CD4-positive, alpha-beta T cell (primary cell): Measurements from ENCODE around the gene TANK. TPM values are rescaled to one million over a fixed set of nuclear protein-coding genes. Genes with fewer than 3 reads are reported as not detected.
A peak's percentile ranks its signal among the peaks of the same experiment; 100 is the strongest.

Experiments
- ATAC-seq: fragments of 200-7000 bp; cut with Tn5 transposase; one replicate; pipeline ENCODE4 v1.10.0; 2022; ENCODE audit warnings: mild to moderate bottlenecking; ENCODE audit not compliant: poor library complexity
- CTCF ChIA-PET: fragments of 350-600 bp; sonication (Branson Sonifier 250); formaldehyde crosslinking; loops from one replicate; lab custom pipeline; 2021; ENCODE audit warnings: antibody characterized with exemption, inconsistent platforms; lab: Charles Lee
- POLR2A ChIA-PET: fragments of 350-600 bp; sonication (Branson Sonifier 250); formaldehyde crosslinking; loops from one replicate; lab custom pipeline; 2021; ENCODE audit warnings: antibody characterized with exemption, inconsistent platforms; lab: Charles Lee
- DNase-seq, 14 experiments: peaks; one replicate each; pipeline ENCODE4 v3.0.0-alpha.2; 2013 to 2020; ENCODE audit warnings: mixed read lengths in 2 of 14
- H3K27ac ChIP-seq, 2 donors: one replicate each; pipeline versions ENCODE4 v1.5.1 to v1.7.0; 2013; ENCODE audit warnings: low read length in 2 of 2, low read depth in 1 of 2, mild to moderate bottlenecking in 1 of 2
- H3K27me3 ChIP-seq, 2 experiments: 1 replicate in 1 of 2; 2 replicates in 1 of 2; pipeline versions ENCODE4 v1.6.1 to v1.7.0; 2013; ENCODE audit warnings: low read length in 2 of 2, control low read depth in 1 of 2, mild to moderate bottlenecking in 1 of 2, moderate library complexity in 1 of 2; ENCODE audit not compliant: insufficient read depth in 2 of 2, control insufficient read depth in 1 of 2
- H3K36me3 ChIP-seq: one replicate; pipeline ENCODE4 v1.6.1; 2013; ENCODE audit warnings: low read length, control low read depth; ENCODE audit not compliant: insufficient read depth
- H3K4me1 ChIP-seq: one replicate; pipeline ENCODE4 v1.6.1; 2013; ENCODE audit warnings: low read length, control low read depth; ENCODE audit not compliant: insufficient read depth
- H3K4me3 ChIP-seq: one replicate; pipeline ENCODE4 v1.5.1; 2013; ENCODE audit warnings: mild to moderate bottlenecking, low read length, moderate library complexity
- H3K9me3 ChIP-seq, 2 experiments: 1 replicate in 1 of 2; 2 replicates in 1 of 2; pipeline versions ENCODE4 v1.6.1 to v1.7.0; 2013; ENCODE audit warnings: low read length in 2 of 2, mild to moderate bottlenecking in 2 of 2, control low read depth in 1 of 2, moderate library complexity in 1 of 2; ENCODE audit not compliant: control insufficient read depth in 1 of 2, insufficient read depth in 1 of 2
- H3K27ac Mint-ChIP-seq: one replicate; pipeline ENCODE4 v1.8.0; 2020; ENCODE audit warnings: mixed read lengths
- H3K27me3 Mint-ChIP-seq: one replicate; pipeline ENCODE4 v1.8.0; 2021; ENCODE audit warnings: mixed read lengths
- H3K36me3 Mint-ChIP-seq: one replicate; pipeline ENCODE4 v1.8.0; 2021; ENCODE audit warnings: low read depth, mixed read lengths
- H3K4me1 Mint-ChIP-seq: one replicate; pipeline ENCODE4 v1.8.0; 2021; ENCODE audit warnings: low read depth, mixed read lengths
- H3K4me3 Mint-ChIP-seq: one replicate; pipeline ENCODE4 v1.8.0; 2020; ENCODE audit warnings: mild to moderate bottlenecking, mixed read lengths
- H3K9me3 Mint-ChIP-seq: one replicate; pipeline ENCODE4 v1.8.0; 2020; ENCODE audit warnings: mixed read lengths
- intact Hi-C, 2 experiments: fragments of 100-400 bp; cut with DNase I in 1 of 2; cut with micrococcal nuclease in 1 of 2; formaldehyde crosslinking; loops; one replicate each; pipeline versions ENCODE4 v1.15.1 to v1.9.0; 2023 to 2025; cut with DNase I, micrococcal nuclease
- total RNA-seq, 174 experiments: library from RNA in 2 of 174; stranded (reverse) in 2 of 174; gene quantifications; one replicate each; pipeline ENCODE4 v1.2.3 and lab custom pipeline; 2021 to 2026
- TF ChIP-seq, protein P1 (sequence below): fragments of 200-600 bp; IDR thresholded peaks from one replicate; pipeline ENCODE4 v1.8.0; 2022; ENCODE audit warnings: antibody characterized with exemption, mild to moderate bottlenecking

TANK gene
- total RNA-seq, 2 experiments from 2014 or later = 66.3 to 71.7 TPM

DNA sequence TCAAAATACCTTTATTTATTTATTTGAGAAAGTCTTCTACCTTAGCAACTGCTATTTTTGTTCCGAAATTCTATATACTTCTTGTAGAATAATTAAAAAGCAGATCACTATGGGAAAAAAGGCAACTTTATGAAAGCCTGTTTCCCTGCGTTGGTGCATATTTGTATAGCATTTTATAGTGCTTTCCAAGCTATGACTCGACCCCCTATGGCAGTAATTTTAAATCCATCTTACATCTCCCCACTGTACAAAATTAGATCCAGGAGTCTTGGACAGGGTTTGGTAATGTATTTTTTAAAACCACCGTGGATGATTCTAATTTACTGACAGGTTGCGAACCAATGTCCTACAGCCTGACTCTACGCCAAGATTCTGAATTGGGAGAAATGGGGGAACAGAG is 10.1 kb downstream of the TANK start:
- Mint-ChIP-seq H3K4me3 (no peak overlapping the region), H3K4me1 (peaks cover 90% of the 10 kb centered on the region), H3K27me3 (no peaks in the 10 kb centered on the region), H3K27ac (no peak overlapping the region), H3K9me3 (no peaks in the 10 kb centered on the region), H3K36me3 (peaks cover 66% of the 10 kb centered on the region)
- intact Hi-C loops = no loop called here
- ChIA-PET CTCF (interaction anchor here (0.8 kb wide), 1 partner anchor 33 kb away, joined by 3 read pairs; no protein-coding TSS in a partner anchor), POLR2A (interaction anchor here (2.1 kb wide), 1 partner anchor 10 kb away, joined by 9 read pairs; the partner anchor contains the start of gene TANK)
- no peak overlapping the region for H3K27ac ChIP-seq
- DNase-seq = no peak
- ATAC-seq = no peak
- peaks cover 29% of the 10 kb centered on the region for H3K4me1 ChIP-seq
- no peaks in the 10 kb centered on the region for H3K9me3 ChIP-seq
- H3K36me3 ChIP-seq = peaks cover 27% of the 10 kb centered on the region
- H3K27me3 ChIP-seq = no peaks in the 10 kb centered on the region
- TF ChIP-seq, protein P1, sequence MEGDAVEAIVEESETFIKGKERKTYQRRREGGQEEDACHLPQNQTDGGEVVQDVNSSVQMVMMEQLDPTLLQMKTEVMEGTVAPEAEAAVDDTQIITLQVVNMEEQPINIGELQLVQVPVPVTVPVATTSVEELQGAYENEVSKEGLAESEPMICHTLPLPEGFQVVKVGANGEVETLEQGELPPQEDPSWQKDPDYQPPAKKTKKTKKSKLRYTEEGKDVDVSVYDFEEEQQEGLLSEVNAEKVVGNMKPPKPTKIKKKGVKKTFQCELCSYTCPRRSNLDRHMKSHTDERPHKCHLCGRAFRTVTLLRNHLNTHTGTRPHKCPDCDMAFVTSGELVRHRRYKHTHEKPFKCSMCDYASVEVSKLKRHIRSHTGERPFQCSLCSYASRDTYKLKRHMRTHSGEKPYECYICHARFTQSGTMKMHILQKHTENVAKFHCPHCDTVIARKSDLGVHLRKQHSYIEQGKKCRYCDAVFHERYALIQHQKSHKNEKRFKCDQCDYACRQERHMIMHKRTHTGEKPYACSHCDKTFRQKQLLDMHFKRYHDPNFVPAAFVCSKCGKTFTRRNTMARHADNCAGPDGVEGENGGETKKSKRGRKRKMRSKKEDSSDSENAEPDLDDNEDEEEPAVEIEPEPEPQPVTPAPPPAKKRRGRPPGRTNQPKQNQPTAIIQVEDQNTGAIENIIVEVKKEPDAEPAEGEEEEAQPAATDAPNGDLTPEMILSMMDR = no peak
- no peak overlapping the region for H3K4me3 ChIP-seq

DNA sequence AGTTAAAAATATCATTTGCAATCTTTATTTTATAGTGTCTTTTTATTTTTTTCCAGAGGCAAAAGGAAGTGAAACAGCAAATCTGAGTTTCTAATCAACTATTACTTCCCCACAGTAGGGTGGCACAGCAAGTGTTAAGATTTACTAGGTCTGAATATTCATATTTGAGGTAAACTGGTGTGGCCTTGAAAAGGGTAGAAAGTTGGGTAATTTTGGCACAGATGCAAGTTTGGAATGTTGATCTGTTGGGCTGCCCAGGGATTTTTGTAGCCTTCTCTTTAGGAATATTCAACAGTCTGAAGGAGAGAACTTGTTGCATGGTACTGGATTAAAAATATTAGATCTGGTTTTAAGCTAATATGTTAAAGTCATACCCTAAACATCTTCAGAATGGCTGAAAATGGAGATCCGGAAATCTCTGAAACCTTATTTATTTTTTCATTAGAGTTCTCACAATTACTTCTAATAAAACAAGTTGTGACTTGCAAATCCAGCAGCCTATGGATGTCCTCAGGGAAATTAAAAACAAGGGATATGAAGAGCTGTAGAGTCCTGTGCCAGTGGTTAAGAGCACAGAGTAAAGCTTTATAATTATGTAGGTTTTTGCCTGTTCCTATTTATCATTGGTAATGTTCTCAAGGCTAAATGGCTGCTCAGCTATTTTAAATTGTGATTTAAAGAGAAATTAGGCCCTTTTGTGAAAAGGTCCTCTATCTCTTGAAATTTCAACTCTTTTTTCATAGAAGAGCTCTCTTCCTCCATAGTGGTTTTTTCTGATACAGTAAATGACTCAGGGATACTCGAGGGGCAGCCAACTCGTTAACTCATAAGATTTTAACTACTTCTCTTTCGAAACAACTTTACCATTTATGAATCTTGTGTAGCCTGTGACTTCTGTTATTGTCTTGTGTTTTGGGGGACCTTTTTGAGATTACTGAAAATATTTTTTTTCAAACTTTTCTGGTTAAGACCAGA is 11.0 kb downstream of the TANK start:
- CTCF ChIA-PET = interaction anchor here (1.2 kb wide), 1 partner anchor 107 kb away, joined by 3 read pairs; no protein-coding TSS in a partner anchor
- POLR2A ChIA-PET = interaction anchor here (2.1 kb wide), 1 partner anchor 11 kb away, joined by 9 read pairs; the partner anchor contains the start of gene TANK
- DNase-seq (no peak), ATAC-seq (no peak)
- Mint-ChIP-seq H3K36me3 (peaks cover 67% of the 10 kb centered on the region), H3K4me3 (no peak overlapping the region), H3K27ac (peak overlapping the region; percentile 28), H3K9me3 (no peaks in the 10 kb centered on the region), H3K27me3 (no peaks in the 10 kb centered on the region), H3K4me1 (peaks cover 90% of the 10 kb centered on the region)
- Histone ChIP-seq H3K4me3 (no peak overlapping the region), H3K36me3 (peaks cover 27% of the 10 kb centered on the region), H3K27me3 (no peaks in the 10 kb centered on the region), H3K27ac (no peak overlapping the region), H3K9me3 (no peaks in the 10 kb centered on the region), H3K4me1 (peaks cover 24% of the 10 kb centered on the region)
- TF ChIP-seq, protein P1 = no peak
- intact Hi-C loops = no loop called here

DNA sequence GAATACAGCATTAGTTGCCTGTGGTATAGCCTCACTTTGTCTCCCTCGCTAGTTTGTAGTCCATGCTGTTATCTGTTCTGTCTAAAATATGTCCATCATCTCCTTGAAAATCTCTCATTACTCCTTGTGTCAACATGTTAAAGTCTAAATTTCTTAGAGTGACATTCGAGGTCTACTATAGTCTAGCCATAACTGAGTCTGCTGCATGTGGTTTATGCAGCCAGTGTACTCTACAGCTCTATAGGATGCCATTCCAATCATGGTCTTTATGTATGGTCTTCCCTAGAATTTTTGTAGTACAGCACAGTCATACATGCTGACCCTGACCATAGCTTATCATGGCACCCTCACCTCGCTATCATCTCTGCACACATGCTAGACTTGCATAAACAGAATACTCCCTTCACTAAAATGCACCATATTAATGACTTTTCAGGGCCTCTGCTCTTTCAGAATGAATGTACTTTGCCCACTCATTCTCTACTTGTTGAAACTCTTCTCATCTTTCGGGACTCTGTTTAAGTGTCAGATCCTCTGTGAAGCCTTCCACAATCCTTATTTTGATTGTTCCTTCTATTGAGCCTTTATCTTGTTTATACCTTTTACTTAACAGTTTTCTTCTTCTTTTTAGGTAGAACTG is 12.8 kb downstream of the TANK start:
- Histone ChIP-seq H3K27me3 (no peaks in the 10 kb centered on the region), H3K9me3 (no peaks in the 10 kb centered on the region), H3K4me3 (no peak overlapping the region), H3K27ac (no peak overlapping the region), H3K36me3 (peaks cover 31% of the 10 kb centered on the region), H3K4me1 (peaks cover 6% of the 10 kb centered on the region)
- H3K36me3 Mint-ChIP-seq = peaks cover 72% of the 10 kb centered on the region
- intact Hi-C loops = no loop called here
- H3K27ac Mint-ChIP-seq = no peak overlapping the region
- no peak for DNase-seq
- no peak for ATAC-seq
- ChIA-PET POLR2A (interaction anchor here (1.0 kb wide), 1 partner anchor 12 kb away, joined by 3 read pairs; no protein-coding TSS in a partner anchor), CTCF (no interaction called here)
- no peaks in the 10 kb centered on the region for H3K27me3 Mint-ChIP-seq
- no peak overlapping the region for H3K4me3 Mint-ChIP-seq
- H3K9me3 Mint-ChIP-seq = no peaks in the 10 kb centered on the region
- H3K4me1 Mint-ChIP-seq = peaks cover 76% of the 10 kb centered on the region
- TF ChIP-seq, protein P1 = no peak
